NB4 (cell line): ENCODE results near the gene SLC35B4.

Experiments
- DNase-seq: peaks from one replicate; pipeline ENCODE4 v3.0.0; 2010; ENCODE audit warnings: low read depth
- H3K4me3 ChIP-seq: one replicate; pipeline ENCODE4 v1.5.1; 2011; ENCODE audit warnings: mild to moderate bottlenecking, low read depth, low read length, moderate library complexity
- MAX ChIP-seq: IDR thresholded peaks from 2 replicates; pipeline ENCODE4 v1.6.1; 2011; ENCODE audit warnings: low read depth, low read length
- MYC ChIP-seq: IDR thresholded peaks from 2 replicates; pipeline ENCODE4 v1.6.1; 2011; ENCODE audit warnings: low read depth, low read length
- POLR2A ChIP-seq: IDR thresholded peaks from 2 replicates; pipeline ENCODE4 v1.6.1; 2011; ENCODE audit warnings: mild to moderate bottlenecking; ENCODE audit not compliant: insufficient read length; ENCODE audit errors: extremely low read depth
- TF ChIP-seq, protein P1 (sequence below): IDR thresholded peaks from one replicate; pipeline ENCODE4 v1.5.1; 2012; ENCODE audit warnings: low read depth, low read length

The SLC35B4 gene

GRCh38 chr7:134339475-134339874, 22.7 kb upstream of the SLC35B4 start:
- DNase-seq = no peak
- no peak overlapping the region for H3K4me3 ChIP-seq
- TF ChIP-seq MAX = no peak
- no peak for TF ChIP-seq POLR2A
- no peak for TF ChIP-seq MYC
- TF ChIP-seq, protein P1, sequence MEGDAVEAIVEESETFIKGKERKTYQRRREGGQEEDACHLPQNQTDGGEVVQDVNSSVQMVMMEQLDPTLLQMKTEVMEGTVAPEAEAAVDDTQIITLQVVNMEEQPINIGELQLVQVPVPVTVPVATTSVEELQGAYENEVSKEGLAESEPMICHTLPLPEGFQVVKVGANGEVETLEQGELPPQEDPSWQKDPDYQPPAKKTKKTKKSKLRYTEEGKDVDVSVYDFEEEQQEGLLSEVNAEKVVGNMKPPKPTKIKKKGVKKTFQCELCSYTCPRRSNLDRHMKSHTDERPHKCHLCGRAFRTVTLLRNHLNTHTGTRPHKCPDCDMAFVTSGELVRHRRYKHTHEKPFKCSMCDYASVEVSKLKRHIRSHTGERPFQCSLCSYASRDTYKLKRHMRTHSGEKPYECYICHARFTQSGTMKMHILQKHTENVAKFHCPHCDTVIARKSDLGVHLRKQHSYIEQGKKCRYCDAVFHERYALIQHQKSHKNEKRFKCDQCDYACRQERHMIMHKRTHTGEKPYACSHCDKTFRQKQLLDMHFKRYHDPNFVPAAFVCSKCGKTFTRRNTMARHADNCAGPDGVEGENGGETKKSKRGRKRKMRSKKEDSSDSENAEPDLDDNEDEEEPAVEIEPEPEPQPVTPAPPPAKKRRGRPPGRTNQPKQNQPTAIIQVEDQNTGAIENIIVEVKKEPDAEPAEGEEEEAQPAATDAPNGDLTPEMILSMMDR = no peak

DNA sequence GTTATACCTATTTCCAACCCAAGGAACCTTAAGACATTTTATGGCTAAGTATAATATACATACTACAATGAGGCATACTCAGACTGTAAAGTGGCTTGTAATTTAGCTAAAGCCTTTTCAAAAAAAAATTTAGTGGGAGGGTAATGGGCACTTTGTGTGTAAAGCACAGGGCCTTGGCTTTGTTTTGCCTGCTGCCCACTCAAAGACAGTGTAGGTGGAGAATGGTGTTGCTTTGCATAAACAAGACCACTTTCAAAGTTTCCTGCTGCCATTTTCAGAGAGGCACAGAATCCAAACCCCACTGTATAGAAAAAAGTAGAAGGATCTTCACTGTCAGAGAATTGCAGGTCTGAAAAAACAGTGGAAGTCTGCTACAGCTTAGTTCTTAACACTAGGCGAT, 21.2 kb upstream of the SLC35B4 start:
- TF ChIP-seq, protein P1 = no peak
- no peak for TF ChIP-seq POLR2A
- no peak for TF ChIP-seq MYC
- TF ChIP-seq MAX = no peak
- no peak overlapping the region for H3K4me3 ChIP-seq
- DNase-seq = no peak

DNA sequence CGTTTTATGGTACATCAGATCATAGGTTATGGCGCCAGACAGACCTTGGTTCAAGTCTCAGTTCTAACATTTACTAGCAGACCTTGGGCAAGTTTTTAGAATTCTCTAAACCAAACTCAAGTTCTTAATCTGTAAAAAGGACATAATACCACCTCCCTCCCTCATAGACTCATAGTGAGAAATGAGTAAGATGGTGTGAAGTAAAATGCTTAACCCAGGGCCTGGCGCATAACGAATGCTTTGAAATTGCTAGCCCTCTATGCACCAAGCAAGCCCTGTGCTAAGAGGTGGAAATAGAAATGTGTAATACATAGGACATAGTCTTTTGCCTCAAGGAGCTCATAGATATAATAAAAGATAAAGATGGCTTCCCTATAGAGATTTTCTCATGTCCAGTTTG, 17.7 kb upstream of the SLC35B4 start:
- DNase-seq = no peak
- TF ChIP-seq MAX = no peak
- no peak overlapping the region for H3K4me3 ChIP-seq

GRCh38 chr7:134333943-134334342, 17.2 kb upstream of the SLC35B4 start:
- H3K4me3 ChIP-seq = no peak overlapping the region
- TF ChIP-seq, protein P1 = no peak
- DNase-seq = no peak

GRCh38 chr7:134332892-134333291, 16.2 kb upstream of the SLC35B4 start:
- H3K4me3 ChIP-seq = no peak overlapping the region
- no peak for TF ChIP-seq MAX
- TF ChIP-seq MYC = no peak
- no peak for TF ChIP-seq POLR2A
- TF ChIP-seq, protein P1 = no peak
- no peak for DNase-seq

GRCh38 chr7:134331393-134331792, 14.7 kb upstream of the SLC35B4 start:
- no peak for DNase-seq
- no peak overlapping the region for H3K4me3 ChIP-seq
- TF ChIP-seq, protein P1 = no peak
- no peak for TF ChIP-seq MAX
- no peak for TF ChIP-seq MYC
- TF ChIP-seq POLR2A = no peak
